HEK293 (cell line): ENCODE data around the gene SLC9A4.

ENCODE experiments used
- CTCF ChIA-PET: fragments of 350-600 bp; formaldehyde crosslinking; extraction: SDS; loops from one replicate; lab custom pipeline; 2021; ENCODE audit warnings: antibody characterized with exemption; lab: Yijun Ruan, JAX
- POLR2A ChIA-PET: fragments of 300-600 bp; formaldehyde crosslinking; extraction: SDS; loops from one replicate; lab custom pipeline; 2020; ENCODE audit warnings: antibody characterized with exemption, inconsistent platforms; lab: Yijun Ruan, JAX
- H3K27ac ChIP-seq: fragments of 200-500 bp; sonication (Bioruptor generic); 2 replicates; pipeline ENCODE4 v1.5.1; 2014; ENCODE audit warnings: low read depth, low read length, control low read depth, inconsistent platforms; ENCODE audit errors: extremely low read depth
- H3K36me3 ChIP-seq, 2 experiments: fragments of 200-500 bp in 1 of 2; sonication (Bioruptor generic) in 1 of 2; 1 replicate in 1 of 2; 2 replicates in 1 of 2; pipeline ENCODE4 v1.5.1; 2014 to 2017; ENCODE audit warnings: inconsistent platforms in 2 of 2, low read length in 2 of 2; ENCODE audit not compliant: control insufficient read depth in 2 of 2, insufficient read depth in 1 of 2
- H3K4me1 ChIP-seq: fragments of 200-500 bp; sonication (Bioruptor generic); 2 replicates; pipeline ENCODE4 v1.5.1; 2014; ENCODE audit warnings: mild to moderate bottlenecking, low read length, inconsistent platforms; ENCODE audit not compliant: control insufficient read depth, insufficient read depth
- H3K4me3 ChIP-seq: 2 replicates; pipeline ENCODE4 v1.5.1; 2011; ENCODE audit warnings: low read depth, mild to moderate bottlenecking, control low read depth, low read length, moderate library complexity
- H3K9me3 ChIP-seq: fragments of 200-500 bp; sonication (Bioruptor generic); 2 replicates; pipeline ENCODE4 v1.5.1; 2014; ENCODE audit warnings: low read depth, low read length, inconsistent platforms; ENCODE audit not compliant: control insufficient read depth, insufficient read depth
- MEIS1 ChIP-seq: sonication (generic); formaldehyde crosslinking; IDR thresholded peaks from 2 replicates; pipeline ENCODE4 v1.8.1; 2022; ENCODE audit warnings: missing genetic modification reagents, mild to moderate bottlenecking, borderline replicate concordance
- ZNF391 ChIP-seq: fragments of 450-650 bp; formaldehyde crosslinking; IDR thresholded peaks from 2 replicates; pipeline ENCODE4 v1.5.1; 2016; ENCODE audit warnings: low read depth, missing biosample characterization, missing genetic modification characterization, borderline replicate concordance
- ZNF529 ChIP-seq: fragments of 450-650 bp; formaldehyde crosslinking; IDR thresholded peaks from 2 replicates; pipeline ENCODE4 v1.5.1; 2017; ENCODE audit warnings: missing genetic modification characterization, missing biosample characterization; ENCODE audit not compliant: insufficient replicate concordance
- ZNF561 ChIP-seq: fragments of 450-650 bp; IDR thresholded peaks from 2 replicates; pipeline ENCODE4 v1.5.1; 2018; ENCODE audit warnings: missing biosample characterization, missing genetic modification characterization, borderline replicate concordance
- ZNF610 ChIP-seq: fragments of 450-650 bp; formaldehyde crosslinking; IDR thresholded peaks from 2 replicates; pipeline ENCODE4 v1.5.1; 2016; ENCODE audit warnings: missing biosample characterization, missing genetic modification characterization, borderline replicate concordance
- ZNF623 ChIP-seq: fragments of 450-650 bp; formaldehyde crosslinking; IDR thresholded peaks from 2 replicates; pipeline ENCODE4 v1.5.1; 2016; ENCODE audit warnings: missing biosample characterization, missing genetic modification characterization
- ZNF654 ChIP-seq: fragments of 450-650 bp; formaldehyde crosslinking; IDR thresholded peaks from 2 replicates; pipeline ENCODE4 v1.5.1; 2016; ENCODE audit warnings: low read depth, missing biosample characterization, missing genetic modification characterization
- ZNF707 ChIP-seq: fragments of 450-650 bp; formaldehyde crosslinking; IDR thresholded peaks from 2 replicates; pipeline ENCODE4 v1.5.1; 2016; ENCODE audit warnings: missing biosample characterization, missing genetic modification characterization
- ZNF792 ChIP-seq: fragments of 450-650 bp; formaldehyde crosslinking; IDR thresholded peaks from 2 replicates; pipeline ENCODE4 v1.5.1; 2016; ENCODE audit warnings: missing biosample characterization, missing genetic modification characterization
- ZSCAN30 ChIP-seq: fragments of 450-650 bp; IDR thresholded peaks from 2 replicates; pipeline ENCODE4 v1.5.1; 2018; ENCODE audit warnings: missing biosample characterization, mild to moderate bottlenecking, missing genetic modification characterization, moderate library complexity
- TF ChIP-seq, protein P1 (sequence below): fragments of 450-650 bp; formaldehyde crosslinking; IDR thresholded peaks from 2 replicates; pipeline ENCODE4 v1.5.1; 2016; ENCODE audit warnings: missing biosample characterization, missing genetic modification characterization
- TF ChIP-seq, protein P2 (sequence below): fragments of 450-650 bp; formaldehyde crosslinking; optimal IDR thresholded peaks from 2 replicates; pipeline ENCODE3; 2016; ENCODE audit warnings: missing biosample characterization, mild to moderate bottlenecking, missing genetic modification characterization
- TF ChIP-seq, protein P3 (sequence below): fragments of 450-650 bp; formaldehyde crosslinking; IDR thresholded peaks from 2 replicates; pipeline ENCODE4 v1.5.1; 2016; ENCODE audit warnings: missing biosample characterization, missing genetic modification characterization
- TF ChIP-seq, protein P4 (sequence below): fragments of 450-650 bp; IDR thresholded peaks from 2 replicates; pipeline ENCODE4 v1.5.1; 2018; ENCODE audit warnings: missing biosample characterization, missing genetic modification characterization
- TF ChIP-seq, protein P5 (sequence below): fragments of 450-650 bp; formaldehyde crosslinking; IDR thresholded peaks from 2 replicates; pipeline ENCODE4 v1.5.1; 2016; ENCODE audit warnings: missing biosample characterization, missing genetic modification characterization
- TF ChIP-seq, protein P6 (sequence below): fragments of 450-650 bp; formaldehyde crosslinking; IDR thresholded peaks from 2 replicates; pipeline ENCODE4 v1.5.1; 2016; ENCODE audit warnings: missing biosample characterization, missing genetic modification characterization
- TF ChIP-seq, protein P7 (sequence below): fragments of 450-650 bp; formaldehyde crosslinking; IDR thresholded peaks from 2 replicates; pipeline ENCODE4 v1.5.1; 2016; ENCODE audit warnings: missing biosample characterization, missing genetic modification characterization

Gene SLC9A4, protein sequence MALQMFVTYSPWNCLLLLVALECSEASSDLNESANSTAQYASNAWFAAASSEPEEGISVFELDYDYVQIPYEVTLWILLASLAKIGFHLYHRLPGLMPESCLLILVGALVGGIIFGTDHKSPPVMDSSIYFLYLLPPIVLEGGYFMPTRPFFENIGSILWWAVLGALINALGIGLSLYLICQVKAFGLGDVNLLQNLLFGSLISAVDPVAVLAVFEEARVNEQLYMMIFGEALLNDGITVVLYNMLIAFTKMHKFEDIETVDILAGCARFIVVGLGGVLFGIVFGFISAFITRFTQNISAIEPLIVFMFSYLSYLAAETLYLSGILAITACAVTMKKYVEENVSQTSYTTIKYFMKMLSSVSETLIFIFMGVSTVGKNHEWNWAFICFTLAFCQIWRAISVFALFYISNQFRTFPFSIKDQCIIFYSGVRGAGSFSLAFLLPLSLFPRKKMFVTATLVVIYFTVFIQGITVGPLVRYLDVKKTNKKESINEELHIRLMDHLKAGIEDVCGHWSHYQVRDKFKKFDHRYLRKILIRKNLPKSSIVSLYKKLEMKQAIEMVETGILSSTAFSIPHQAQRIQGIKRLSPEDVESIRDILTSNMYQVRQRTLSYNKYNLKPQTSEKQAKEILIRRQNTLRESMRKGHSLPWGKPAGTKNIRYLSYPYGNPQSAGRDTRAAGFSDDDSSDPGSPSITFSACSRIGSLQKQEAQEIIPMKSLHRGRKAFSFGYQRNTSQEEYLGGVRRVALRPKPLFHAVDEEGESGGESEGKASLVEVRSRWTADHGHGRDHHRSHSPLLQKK

DNA sequence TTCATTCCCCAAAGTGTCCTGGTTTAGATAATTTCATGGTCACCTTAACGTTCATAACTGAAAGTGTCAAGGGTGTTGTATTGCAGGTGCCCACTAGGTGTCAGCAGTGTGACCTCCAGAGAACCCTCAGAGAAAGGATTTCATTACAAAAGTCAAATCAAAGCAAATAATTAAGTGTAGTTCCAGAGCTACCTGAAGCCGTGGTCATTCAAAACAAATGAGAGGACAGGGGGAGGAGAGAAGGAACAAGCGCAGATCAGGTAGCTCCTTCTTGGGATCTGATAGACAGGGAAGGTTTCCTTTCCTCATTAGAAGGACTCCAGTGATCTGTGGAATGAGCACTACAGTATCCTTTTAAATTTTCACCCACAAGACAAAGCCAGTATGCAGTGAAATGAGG lies at the start of gene SLC9A4:
Gene SLC9A4 (plus strand): TSS at position 207 of the 400 bp plus-strand sequence. CDS start 534 bp downstream, outside the sequence.
- ChIA-PET POLR2A (no interaction called here), CTCF (interaction anchor here (0.5 to 5.9 kb wide), 44 partner anchors 10 to 596 kb away, joined by 3 to 76 read pairs (median 4); no protein-coding TSS in a partner anchor)
- Histone ChIP-seq H3K36me3 (no peaks in the 10 kb centered on the region), H3K9me3 (no peaks in the 10 kb centered on the region), H3K4me3 (no peak within 1 kb of the TSS), H3K4me1 (no peaks in the 10 kb centered on the region), H3K27ac (no peak within 1 kb of the TSS)
- TF ChIP-seq ZNF391 = no peak
- TF ChIP-seq, protein P1, sequence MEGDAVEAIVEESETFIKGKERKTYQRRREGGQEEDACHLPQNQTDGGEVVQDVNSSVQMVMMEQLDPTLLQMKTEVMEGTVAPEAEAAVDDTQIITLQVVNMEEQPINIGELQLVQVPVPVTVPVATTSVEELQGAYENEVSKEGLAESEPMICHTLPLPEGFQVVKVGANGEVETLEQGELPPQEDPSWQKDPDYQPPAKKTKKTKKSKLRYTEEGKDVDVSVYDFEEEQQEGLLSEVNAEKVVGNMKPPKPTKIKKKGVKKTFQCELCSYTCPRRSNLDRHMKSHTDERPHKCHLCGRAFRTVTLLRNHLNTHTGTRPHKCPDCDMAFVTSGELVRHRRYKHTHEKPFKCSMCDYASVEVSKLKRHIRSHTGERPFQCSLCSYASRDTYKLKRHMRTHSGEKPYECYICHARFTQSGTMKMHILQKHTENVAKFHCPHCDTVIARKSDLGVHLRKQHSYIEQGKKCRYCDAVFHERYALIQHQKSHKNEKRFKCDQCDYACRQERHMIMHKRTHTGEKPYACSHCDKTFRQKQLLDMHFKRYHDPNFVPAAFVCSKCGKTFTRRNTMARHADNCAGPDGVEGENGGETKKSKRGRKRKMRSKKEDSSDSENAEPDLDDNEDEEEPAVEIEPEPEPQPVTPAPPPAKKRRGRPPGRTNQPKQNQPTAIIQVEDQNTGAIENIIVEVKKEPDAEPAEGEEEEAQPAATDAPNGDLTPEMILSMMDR (tag by site-specific recombination) = peak; percentile 56; the same call in 1 of the 2 replicates
- TF ChIP-seq ZNF654 (tag by site-specific recombination) = peak; percentile 47

DNA sequence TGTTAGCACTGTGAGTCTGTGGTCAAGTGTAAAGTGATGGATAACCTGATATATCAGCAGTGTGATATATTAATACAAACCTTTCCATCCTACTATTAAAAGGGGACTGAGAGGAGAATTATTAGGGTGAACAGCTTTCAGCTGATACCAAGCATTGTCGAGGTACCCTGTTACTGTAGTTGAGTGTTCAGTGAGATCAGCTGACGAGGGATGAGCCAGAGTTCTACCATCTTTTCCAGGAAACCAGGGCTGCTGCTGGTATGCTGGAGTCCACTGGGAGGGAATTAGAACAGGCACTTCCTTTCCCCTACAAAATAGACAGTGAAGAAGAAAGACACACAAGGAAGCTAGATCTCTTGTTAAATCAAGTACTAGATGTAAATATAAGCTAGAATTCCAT lies 49.7 kb upstream of the SLC9A4 start:
- Histone ChIP-seq H3K9me3 (no peaks in the 10 kb centered on the region), H3K4me1 (no peaks in the 10 kb centered on the region), H3K36me3 (no peaks in the 10 kb centered on the region), H3K27ac (no peak overlapping the region), H3K4me3 (no peak overlapping the region)
- ChIA-PET CTCF (interaction anchor here (0.5 to 1.2 kb wide), 2 partner anchors 14 to 20 kb away, joined by 3 to 5 read pairs; no protein-coding TSS in a partner anchor), POLR2A (interaction anchor here (0.5 kb wide), 1 partner anchor 916 kb away, joined by 6 read pairs; no protein-coding TSS in a partner anchor)
- TF ChIP-seq, protein P2, sequence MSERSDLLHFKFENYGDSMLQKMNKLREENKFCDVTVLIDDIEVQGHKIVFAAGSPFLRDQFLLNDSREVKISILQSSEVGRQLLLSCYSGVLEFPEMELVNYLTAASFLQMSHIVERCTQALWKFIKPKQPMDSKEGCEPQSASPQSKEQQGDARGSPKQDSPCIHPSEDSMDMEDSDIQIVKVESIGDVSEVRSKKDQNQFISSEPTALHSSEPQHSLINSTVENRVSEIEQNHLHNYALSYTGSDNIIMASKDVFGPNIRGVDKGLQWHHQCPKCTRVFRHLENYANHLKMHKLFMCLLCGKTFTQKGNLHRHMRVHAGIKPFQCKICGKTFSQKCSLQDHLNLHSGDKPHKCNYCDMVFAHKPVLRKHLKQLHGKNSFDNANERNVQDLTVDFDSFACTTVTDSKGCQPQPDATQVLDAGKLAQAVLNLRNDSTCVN (tag by site-specific recombination) = no peak
- TF ChIP-seq, protein P3, sequence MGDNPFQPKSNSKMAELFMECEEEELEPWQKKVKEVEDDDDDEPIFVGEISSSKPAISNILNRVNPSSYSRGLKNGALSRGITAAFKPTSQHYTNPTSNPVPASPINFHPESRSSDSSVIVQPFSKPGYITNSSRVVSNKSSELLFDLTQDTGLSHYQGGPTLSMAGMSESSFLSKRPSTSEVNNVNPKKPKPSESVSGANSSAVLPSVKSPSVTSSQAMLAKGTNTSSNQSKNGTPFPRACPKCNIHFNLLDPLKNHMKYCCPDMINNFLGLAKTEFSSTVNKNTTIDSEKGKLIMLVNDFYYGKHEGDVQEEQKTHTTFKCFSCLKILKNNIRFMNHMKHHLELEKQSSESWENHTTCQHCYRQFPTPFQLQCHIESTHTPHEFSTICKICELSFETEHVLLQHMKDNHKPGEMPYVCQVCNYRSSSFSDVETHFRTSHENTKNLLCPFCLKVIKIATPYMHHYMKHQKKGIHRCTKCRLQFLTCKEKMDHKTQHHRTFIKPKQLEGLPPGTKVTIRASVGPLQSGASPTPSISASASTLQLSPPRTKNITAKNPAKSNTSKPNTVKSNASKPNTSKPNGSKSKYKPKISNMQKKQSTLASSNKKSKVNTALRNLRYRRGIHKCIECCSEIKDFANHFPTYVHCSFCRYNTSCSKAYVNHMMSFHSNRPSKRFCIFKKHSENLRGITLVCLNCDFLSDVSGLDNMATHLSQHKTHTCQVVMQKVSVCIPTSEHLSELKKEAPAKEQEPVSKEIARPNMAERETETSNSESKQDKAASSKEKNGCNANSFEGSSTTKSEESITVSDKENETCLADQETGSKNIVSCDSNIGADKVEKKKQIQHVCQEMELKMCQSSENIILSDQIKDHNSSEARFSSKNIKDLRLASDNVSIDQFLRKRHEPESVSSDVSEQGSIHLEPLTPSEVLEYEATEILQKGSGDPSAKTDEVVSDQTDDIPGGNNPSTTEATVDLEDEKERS (tag by site-specific recombination) = no peak
- TF ChIP-seq ZNF792 (tag by site-specific recombination) (no peak), ZNF707 (tag by site-specific recombination) (no peak), ZNF561 (tag by site-specific recombination) (no peak), ZNF529 (no peak), ZNF610 (tag by site-specific recombination) (no peak), ZNF623 (tag by site-specific recombination) (no peak), MEIS1 (no peak), ZSCAN30 (tag by site-specific recombination) (no peak)
- TF ChIP-seq, protein P4, sequence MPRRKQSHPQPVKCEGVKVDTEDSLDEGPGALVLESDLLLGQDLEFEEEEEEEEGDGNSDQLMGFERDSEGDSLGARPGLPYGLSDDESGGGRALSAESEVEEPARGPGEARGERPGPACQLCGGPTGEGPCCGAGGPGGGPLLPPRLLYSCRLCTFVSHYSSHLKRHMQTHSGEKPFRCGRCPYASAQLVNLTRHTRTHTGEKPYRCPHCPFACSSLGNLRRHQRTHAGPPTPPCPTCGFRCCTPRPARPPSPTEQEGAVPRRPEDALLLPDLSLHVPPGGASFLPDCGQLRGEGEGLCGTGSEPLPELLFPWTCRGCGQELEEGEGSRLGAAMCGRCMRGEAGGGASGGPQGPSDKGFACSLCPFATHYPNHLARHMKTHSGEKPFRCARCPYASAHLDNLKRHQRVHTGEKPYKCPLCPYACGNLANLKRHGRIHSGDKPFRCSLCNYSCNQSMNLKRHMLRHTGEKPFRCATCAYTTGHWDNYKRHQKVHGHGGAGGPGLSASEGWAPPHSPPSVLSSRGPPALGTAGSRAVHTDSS (tag by site-specific recombination) = no peak
- TF ChIP-seq, protein P5, sequence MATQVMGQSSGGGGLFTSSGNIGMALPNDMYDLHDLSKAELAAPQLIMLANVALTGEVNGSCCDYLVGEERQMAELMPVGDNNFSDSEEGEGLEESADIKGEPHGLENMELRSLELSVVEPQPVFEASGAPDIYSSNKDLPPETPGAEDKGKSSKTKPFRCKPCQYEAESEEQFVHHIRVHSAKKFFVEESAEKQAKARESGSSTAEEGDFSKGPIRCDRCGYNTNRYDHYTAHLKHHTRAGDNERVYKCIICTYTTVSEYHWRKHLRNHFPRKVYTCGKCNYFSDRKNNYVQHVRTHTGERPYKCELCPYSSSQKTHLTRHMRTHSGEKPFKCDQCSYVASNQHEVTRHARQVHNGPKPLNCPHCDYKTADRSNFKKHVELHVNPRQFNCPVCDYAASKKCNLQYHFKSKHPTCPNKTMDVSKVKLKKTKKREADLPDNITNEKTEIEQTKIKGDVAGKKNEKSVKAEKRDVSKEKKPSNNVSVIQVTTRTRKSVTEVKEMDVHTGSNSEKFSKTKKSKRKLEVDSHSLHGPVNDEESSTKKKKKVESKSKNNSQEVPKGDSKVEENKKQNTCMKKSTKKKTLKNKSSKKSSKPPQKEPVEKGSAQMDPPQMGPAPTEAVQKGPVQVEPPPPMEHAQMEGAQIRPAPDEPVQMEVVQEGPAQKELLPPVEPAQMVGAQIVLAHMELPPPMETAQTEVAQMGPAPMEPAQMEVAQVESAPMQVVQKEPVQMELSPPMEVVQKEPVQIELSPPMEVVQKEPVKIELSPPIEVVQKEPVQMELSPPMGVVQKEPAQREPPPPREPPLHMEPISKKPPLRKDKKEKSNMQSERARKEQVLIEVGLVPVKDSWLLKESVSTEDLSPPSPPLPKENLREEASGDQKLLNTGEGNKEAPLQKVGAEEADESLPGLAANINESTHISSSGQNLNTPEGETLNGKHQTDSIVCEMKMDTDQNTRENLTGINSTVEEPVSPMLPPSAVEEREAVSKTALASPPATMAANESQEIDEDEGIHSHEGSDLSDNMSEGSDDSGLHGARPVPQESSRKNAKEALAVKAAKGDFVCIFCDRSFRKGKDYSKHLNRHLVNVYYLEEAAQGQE (tag by site-specific recombination) = no peak
- TF ChIP-seq, protein P6, sequence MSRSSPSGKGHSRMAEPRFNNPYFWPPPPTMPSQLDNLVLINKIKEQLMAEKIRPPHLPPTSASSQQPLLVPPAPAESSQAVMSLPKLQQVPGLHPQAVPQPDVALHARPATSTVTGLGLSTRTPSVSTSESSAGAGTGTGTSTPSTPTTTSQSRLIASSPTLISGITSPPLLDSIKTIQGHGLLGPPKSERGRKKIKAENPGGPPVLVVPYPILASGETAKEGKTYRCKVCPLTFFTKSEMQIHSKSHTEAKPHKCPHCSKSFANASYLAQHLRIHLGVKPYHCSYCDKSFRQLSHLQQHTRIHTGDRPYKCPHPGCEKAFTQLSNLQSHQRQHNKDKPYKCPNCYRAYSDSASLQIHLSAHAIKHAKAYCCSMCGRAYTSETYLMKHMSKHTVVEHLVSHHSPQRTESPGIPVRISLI = no peak
- TF ChIP-seq, protein P7, sequence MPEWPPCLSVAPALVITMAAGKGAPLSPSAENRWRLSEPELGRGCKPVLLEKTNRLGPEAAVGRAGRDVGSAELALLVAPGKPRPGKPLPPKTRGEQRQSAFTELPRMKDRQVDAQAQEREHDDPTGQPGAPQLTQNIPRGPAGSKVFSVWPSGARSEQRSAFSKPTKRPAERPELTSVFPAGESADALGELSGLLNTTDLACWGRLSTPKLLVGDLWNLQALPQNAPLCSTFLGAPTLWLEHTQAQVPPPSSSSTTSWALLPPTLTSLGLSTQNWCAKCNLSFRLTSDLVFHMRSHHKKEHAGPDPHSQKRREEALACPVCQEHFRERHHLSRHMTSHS (tag by site-specific recombination) = no peak
